SK-N-SH treated with all-trans-retinoic acid at 6 μM for 48 hours (cell line): ENCODE results near the gene NPPB.

Source experiments
- ATAC-seq: fragments of 200-7000 bp; cut with Tn5 transposase; 3 replicates; pipeline ENCODE4 v1.9.1; 2020; ENCODE audit warnings: mild to moderate bottlenecking, moderate library complexity
- ARNTL ChIP-seq: fragments of 450-650 bp; formaldehyde crosslinking; IDR thresholded peaks from 2 replicates; pipeline ENCODE4 v1.5.0; 2020; ENCODE audit warnings: low read depth, mild to moderate bottlenecking, moderate library complexity, borderline replicate concordance
- BACH2 ChIP-seq: fragments of 250-450 bp; sonication (Bioruptor Pico); IDR thresholded peaks from 2 replicates; pipeline ENCODE4 v1.9.0; 2021; ENCODE audit warnings: mild to moderate bottlenecking, borderline replicate concordance
- CSDC2 ChIP-seq: fragments of 250-450 bp; sonication (Bioruptor Pico); IDR thresholded peaks from 2 replicates; pipeline ENCODE4 v1.5.0; 2020; ENCODE audit warnings: mild to moderate bottlenecking, moderate library complexity
- ESRRG ChIP-seq: fragments of 250-450 bp; sonication (Bioruptor Pico); IDR thresholded peaks from 2 replicates; pipeline ENCODE4 v1.6.1; 2021; ENCODE audit warnings: mild to moderate bottlenecking
- GLIS3 ChIP-seq: fragments of 250-450 bp; sonication (Bioruptor Pico); IDR thresholded peaks from 2 replicates; pipeline ENCODE4 v1.5.0; 2020; ENCODE audit warnings: mild to moderate bottlenecking, moderate library complexity
- ISL1 ChIP-seq: fragments of 250-450 bp; sonication (Bioruptor Pico); IDR thresholded peaks from 2 replicates; pipeline ENCODE4 v2.1.2; 2022; ENCODE audit warnings: mild to moderate bottlenecking, moderate library complexity
- OSR1 ChIP-seq: fragments of 250-450 bp; sonication (Bioruptor Pico); IDR thresholded peaks from 2 replicates; pipeline ENCODE4 v1.8.0; 2022; ENCODE audit warnings: moderate library complexity, mild to moderate bottlenecking, inconsistent platforms
- PPARA ChIP-seq: fragments of 250-450 bp; sonication (Bioruptor Pico); IDR thresholded peaks from 2 replicates; pipeline ENCODE4 v1.5.0; 2020; ENCODE audit warnings: mild to moderate bottlenecking, borderline replicate concordance
- RARB ChIP-seq: fragments of 250-450 bp; sonication (Bioruptor Pico); IDR thresholded peaks from 2 replicates; pipeline ENCODE4 v1.8.0; 2021; ENCODE audit warnings: mild to moderate bottlenecking, moderate library complexity
- SNAI2 ChIP-seq: fragments of 250-450 bp; sonication (Bioruptor Pico); IDR thresholded peaks from 2 replicates; pipeline ENCODE4 v1.5.0; 2020; ENCODE audit warnings: mild to moderate bottlenecking, moderate library complexity
- TCF4 ChIP-seq: fragments of 250-450 bp; sonication (Bioruptor Pico); IDR thresholded peaks from 2 replicates; pipeline ENCODE4 v1.8.0; 2021; ENCODE audit warnings: mild to moderate bottlenecking, moderate library complexity, borderline replicate concordance
- TOX ChIP-seq: fragments of 250-450 bp; sonication (Bioruptor Pico); IDR thresholded peaks from 2 replicates; pipeline ENCODE4 v1.8.0; 2021; ENCODE audit warnings: mild to moderate bottlenecking, moderate library complexity, borderline replicate concordance
- ZC3H10 ChIP-seq: fragments of 250-450 bp; sonication (Bioruptor Pico); IDR thresholded peaks from 2 replicates; pipeline ENCODE4 v1.5.1; 2021; ENCODE audit warnings: mild to moderate bottlenecking, moderate library complexity
- ZFP30 ChIP-seq: fragments of 450-650 bp; formaldehyde crosslinking; IDR thresholded peaks from 2 replicates; pipeline ENCODE4 v1.5.0; 2022; ENCODE audit warnings: mild to moderate bottlenecking, moderate library complexity
- ZNF565 ChIP-seq: fragments of 450-650 bp; formaldehyde crosslinking; conservative IDR thresholded peaks from 2 replicates; pipeline ENCODE4 v1.5.0; 2020; ENCODE audit warnings: low read depth, mild to moderate bottlenecking, moderate library complexity
- ZNF8 ChIP-seq: fragments of 450-650 bp; formaldehyde crosslinking; IDR thresholded peaks from 2 replicates; pipeline ENCODE4 v1.5.0; 2020; ENCODE audit warnings: mild to moderate bottlenecking, moderate library complexity
- TF ChIP-seq, protein P1 (sequence below): fragments of 250-450 bp; sonication (Bioruptor Pico); IDR thresholded peaks from 2 replicates; pipeline ENCODE4 v1.8.0; 2021; ENCODE audit warnings: low read depth, mild to moderate bottlenecking, moderate library complexity, borderline replicate concordance
- TF ChIP-seq, protein P2 (sequence below): fragments of 250-450 bp; sonication (Bioruptor Pico); IDR thresholded peaks from 2 replicates; pipeline ENCODE4 v1.5.1; 2021; ENCODE audit warnings: mild to moderate bottlenecking, moderate library complexity
- TF ChIP-seq, protein P3 (sequence below): fragments of 250-450 bp; sonication (Bioruptor Pico); IDR thresholded peaks from 2 replicates; pipeline ENCODE4 v1.5.1; 2020; ENCODE audit warnings: low read depth, mild to moderate bottlenecking, moderate library complexity
- TF ChIP-seq, protein P4 (sequence below): fragments of 250-450 bp; sonication (Bioruptor Pico); IDR thresholded peaks from 2 replicates; pipeline ENCODE4 v1.5.0; 2020; ENCODE audit warnings: mild to moderate bottlenecking, moderate library complexity

Gene NPPB

DNA sequence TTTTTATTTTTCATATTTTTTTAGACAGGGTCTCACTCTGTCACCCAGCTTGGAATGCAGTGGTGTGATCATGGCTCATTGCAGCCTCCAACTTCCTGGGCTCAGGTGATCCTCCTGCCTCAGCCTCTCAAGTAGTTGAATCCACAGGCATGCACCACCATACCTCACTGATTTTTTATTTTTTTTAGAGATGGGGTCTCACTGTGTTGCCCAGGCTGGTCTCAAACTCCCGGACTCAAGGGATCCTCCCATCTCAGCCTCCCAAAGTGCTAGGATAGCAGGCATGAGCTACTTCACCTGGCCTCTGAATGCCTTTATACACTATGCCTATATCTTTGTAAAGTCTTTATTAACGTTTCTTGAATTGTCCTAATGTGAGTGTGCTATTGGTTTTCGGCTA is 10.4 kb upstream of the NPPB start:
- TF ChIP-seq, protein P1, sequence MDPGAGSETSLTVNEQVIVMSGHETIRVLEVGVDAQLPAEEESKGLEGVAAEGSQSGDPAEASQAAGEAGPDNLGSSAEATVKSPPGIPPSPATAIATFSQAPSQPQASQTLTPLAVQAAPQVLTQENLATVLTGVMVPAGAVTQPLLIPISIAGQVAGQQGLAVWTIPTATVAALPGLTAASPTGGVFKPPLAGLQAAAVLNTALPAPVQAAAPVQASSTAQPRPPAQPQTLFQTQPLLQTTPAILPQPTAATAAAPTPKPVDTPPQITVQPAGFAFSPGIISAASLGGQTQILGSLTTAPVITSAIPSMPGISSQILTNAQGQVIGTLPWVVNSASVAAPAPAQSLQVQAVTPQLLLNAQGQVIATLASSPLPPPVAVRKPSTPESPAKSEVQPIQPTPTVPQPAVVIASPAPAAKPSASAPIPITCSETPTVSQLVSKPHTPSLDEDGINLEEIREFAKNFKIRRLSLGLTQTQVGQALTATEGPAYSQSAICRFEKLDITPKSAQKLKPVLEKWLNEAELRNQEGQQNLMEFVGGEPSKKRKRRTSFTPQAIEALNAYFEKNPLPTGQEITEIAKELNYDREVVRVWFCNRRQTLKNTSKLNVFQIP (CRISPR knock-in tag) = no peak
- TF ChIP-seq ZC3H10 (no peak), OSR1 (CRISPR knock-in tag) (no peak), PPARA (CRISPR knock-in tag) (no peak), ARNTL (CRISPR knock-in tag) (no peak), ZFP30 (CRISPR knock-in tag) (no peak), RARB (no peak), GLIS3 (CRISPR knock-in tag) (no peak), ESRRG (CRISPR knock-in tag) (no peak), ZNF8 (no peak), CSDC2 (no peak), ISL1 (CRISPR knock-in tag) (no peak)
- TF ChIP-seq, protein P2, sequence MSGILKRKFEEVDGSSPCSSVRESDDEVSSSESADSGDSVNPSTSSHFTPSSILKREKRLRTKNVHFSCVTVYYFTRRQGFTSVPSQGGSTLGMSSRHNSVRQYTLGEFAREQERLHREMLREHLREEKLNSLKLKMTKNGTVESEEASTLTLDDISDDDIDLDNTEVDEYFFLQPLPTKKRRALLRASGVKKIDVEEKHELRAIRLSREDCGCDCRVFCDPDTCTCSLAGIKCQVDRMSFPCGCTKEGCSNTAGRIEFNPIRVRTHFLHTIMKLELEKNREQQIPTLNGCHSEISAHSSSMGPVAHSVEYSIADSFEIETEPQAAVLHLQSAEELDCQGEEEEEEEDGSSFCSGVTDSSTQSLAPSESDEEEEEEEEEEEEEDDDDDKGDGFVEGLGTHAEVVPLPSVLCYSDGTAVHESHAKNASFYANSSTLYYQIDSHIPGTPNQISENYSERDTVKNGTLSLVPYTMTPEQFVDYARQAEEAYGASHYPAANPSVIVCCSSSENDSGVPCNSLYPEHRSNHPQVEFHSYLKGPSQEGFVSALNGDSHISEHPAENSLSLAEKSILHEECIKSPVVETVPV (CRISPR knock-in tag) = no peak
- TF ChIP-seq, protein P3, sequence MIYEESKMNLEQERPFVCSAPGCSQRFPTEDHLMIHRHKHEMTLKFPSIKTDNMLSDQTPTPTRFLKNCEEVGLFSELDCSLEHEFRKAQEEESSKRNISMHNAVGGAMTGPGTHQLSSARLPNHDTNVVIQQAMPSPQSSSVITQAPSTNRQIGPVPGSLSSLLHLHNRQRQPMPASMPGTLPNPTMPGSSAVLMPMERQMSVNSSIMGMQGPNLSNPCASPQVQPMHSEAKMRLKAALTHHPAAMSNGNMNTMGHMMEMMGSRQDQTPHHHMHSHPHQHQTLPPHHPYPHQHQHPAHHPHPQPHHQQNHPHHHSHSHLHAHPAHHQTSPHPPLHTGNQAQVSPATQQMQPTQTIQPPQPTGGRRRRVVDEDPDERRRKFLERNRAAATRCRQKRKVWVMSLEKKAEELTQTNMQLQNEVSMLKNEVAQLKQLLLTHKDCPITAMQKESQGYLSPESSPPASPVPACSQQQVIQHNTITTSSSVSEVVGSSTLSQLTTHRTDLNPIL (CRISPR knock-in tag) = no peak
- TF ChIP-seq, all 23 proteins: peak for 0
- ATAC-seq = no peak

DNA sequence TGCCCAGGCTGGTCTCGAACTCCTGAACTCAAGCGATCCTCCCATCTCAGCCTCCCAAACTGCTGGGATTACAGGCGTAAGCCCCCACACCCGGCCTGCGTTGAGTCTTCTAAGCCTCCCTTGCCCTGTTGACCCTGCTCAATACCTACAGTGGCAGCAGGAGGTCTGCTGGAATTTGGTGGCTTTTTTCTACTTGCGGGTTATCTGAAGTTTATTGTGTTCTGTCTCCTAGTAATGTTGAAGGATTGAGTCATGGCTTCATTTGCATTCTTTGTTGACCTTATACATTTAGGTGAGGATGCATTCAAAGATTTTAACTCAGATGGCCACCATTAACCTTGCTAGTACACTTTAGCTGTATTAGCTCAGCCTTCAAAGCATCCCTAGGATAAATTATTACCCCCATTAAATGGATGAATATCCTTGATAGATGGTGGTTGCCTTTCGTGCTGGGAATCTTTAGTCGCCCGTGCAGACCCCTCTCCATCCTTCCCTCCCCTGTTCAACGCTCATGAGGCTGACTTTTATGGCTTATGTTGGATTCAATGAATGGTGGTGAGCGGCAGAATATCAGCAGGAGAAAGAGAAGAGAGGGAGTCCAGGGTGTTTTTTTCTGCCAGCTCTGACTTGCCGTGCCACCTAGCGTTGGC is 9.7 kb upstream of the NPPB start:
- ATAC-seq = no peak
- TF ChIP-seq TOX (CRISPR knock-in tag) (no peak), ARNTL (CRISPR knock-in tag) (no peak), ESRRG (CRISPR knock-in tag) (no peak), ZNF565 (CRISPR knock-in tag) (no peak), SNAI2 (CRISPR knock-in tag) (no peak), ZFP30 (CRISPR knock-in tag) (no peak), CSDC2 (no peak), ZNF8 (no peak), GLIS3 (CRISPR knock-in tag) (no peak), RARB (no peak), TCF4 (CRISPR knock-in tag) (no peak), ZC3H10 (no peak), BACH2 (no peak)
- TF ChIP-seq, protein P4, sequence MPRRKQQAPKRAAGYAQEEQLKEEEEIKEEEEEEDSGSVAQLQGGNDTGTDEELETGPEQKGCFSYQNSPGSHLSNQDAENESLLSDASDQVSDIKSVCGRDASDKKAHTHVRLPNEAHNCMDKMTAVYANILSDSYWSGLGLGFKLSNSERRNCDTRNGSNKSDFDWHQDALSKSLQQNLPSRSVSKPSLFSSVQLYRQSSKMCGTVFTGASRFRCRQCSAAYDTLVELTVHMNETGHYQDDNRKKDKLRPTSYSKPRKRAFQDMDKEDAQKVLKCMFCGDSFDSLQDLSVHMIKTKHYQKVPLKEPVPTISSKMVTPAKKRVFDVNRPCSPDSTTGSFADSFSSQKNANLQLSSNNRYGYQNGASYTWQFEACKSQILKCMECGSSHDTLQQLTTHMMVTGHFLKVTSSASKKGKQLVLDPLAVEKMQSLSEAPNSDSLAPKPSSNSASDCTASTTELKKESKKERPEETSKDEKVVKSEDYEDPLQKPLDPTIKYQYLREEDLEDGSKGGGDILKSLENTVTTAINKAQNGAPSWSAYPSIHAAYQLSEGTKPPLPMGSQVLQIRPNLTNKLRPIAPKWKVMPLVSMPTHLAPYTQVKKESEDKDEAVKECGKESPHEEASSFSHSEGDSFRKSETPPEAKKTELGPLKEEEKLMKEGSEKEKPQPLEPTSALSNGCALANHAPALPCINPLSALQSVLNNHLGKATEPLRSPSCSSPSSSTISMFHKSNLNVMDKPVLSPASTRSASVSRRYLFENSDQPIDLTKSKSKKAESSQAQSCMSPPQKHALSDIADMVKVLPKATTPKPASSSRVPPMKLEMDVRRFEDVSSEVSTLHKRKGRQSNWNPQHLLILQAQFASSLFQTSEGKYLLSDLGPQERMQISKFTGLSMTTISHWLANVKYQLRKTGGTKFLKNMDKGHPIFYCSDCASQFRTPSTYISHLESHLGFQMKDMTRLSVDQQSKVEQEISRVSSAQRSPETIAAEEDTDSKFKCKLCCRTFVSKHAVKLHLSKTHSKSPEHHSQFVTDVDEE = no peak
- TF ChIP-seq, protein P3 (CRISPR knock-in tag) = no peak
- TF ChIP-seq, protein P1 (CRISPR knock-in tag) = no peak
- TF ChIP-seq, protein P2 (CRISPR knock-in tag) = no peak
